Measurements from ENCODE around the gene HNRNPUL1. TPM values are rescaled to one million over a fixed set of nuclear protein-coding genes. Genes with fewer than 3 reads are reported as not detected.

The HNRNPUL1 gene
- total RNA-seq, 1 donor from 2014 or later, result 256 TPM

DNA sequence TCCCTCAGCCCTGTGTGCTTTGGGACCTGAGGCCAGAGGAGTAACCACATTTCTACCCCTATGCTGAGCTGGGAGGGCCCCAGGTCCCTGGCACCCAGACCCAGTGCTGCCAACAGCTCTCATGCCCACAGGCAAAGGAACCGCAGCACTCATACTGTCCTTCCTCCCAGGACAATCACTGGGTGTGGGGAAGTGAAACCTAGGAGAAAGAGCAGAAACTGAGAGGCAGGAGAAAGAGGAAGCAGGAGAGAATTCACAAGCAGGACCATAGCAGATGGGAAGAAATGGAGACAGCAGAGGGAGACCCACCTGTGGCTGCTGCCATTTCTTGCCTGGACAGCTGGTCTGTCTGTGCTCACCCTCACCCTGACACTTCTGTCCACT lies 64.7 kb downstream of the HNRNPUL1 start:
- Mint-ChIP-seq H3K27me3 (peaks cover 11% of the 10 kb centered on the region), H3K27ac (no peak overlapping the region), H3K9me3 (ENCODE audit: low read depth) (no peaks in the 10 kb centered on the region), H3K4me1 (ENCODE audit: low read depth) (peaks cover 25% of the 10 kb centered on the region), H3K36me3 (ENCODE audit: insufficient read depth) (no peaks in the 10 kb centered on the region), H3K4me3 (ENCODE audit: low read depth) (no peak overlapping the region)
- DNase-seq (ENCODE audit: low spot score, unreplicated experiment), result no peak
- TF ChIP-seq, protein P1, sequence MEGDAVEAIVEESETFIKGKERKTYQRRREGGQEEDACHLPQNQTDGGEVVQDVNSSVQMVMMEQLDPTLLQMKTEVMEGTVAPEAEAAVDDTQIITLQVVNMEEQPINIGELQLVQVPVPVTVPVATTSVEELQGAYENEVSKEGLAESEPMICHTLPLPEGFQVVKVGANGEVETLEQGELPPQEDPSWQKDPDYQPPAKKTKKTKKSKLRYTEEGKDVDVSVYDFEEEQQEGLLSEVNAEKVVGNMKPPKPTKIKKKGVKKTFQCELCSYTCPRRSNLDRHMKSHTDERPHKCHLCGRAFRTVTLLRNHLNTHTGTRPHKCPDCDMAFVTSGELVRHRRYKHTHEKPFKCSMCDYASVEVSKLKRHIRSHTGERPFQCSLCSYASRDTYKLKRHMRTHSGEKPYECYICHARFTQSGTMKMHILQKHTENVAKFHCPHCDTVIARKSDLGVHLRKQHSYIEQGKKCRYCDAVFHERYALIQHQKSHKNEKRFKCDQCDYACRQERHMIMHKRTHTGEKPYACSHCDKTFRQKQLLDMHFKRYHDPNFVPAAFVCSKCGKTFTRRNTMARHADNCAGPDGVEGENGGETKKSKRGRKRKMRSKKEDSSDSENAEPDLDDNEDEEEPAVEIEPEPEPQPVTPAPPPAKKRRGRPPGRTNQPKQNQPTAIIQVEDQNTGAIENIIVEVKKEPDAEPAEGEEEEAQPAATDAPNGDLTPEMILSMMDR (IDR thresholded peaks at IDR 0.05; ENCODE audit: unreplicated experiment), result no peak

DNA sequence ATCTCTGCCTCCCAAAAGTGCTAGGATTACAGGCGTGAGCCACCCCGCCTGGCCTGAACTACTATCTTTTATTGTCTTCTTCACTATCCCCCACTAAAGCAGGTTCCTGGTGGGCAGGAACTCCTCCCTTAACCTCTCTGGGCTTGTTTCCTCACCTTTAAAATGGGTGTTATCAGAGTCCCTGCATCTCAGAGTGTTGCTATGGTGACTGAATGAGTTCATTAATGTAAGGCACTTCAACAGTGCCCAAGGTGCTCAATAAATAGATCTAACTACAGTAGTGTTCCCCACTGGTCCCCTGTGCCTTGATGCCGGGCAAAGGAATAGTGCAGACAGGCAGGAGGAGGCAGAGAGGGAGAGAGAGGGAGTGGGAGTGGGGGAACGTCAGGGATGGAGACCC lies 66.3 kb downstream of the HNRNPUL1 start:
- H3K4me3 Mint-ChIP-seq (ENCODE audit: low read depth), result no peak overlapping the region
- no peak overlapping the region for H3K27ac Mint-ChIP-seq
- peaks cover 11% of the 10 kb centered on the region for H3K4me1 Mint-ChIP-seq (ENCODE audit: low read depth)
- H3K27me3 Mint-ChIP-seq, result peaks cover 11% of the 10 kb centered on the region
- no peaks in the 10 kb centered on the region for H3K36me3 Mint-ChIP-seq (ENCODE audit: insufficient read depth)
- TF ChIP-seq, protein P1 (IDR thresholded peaks at IDR 0.05; ENCODE audit: unreplicated experiment), result no peak
- no peaks in the 10 kb centered on the region for H3K9me3 Mint-ChIP-seq (ENCODE audit: low read depth)
- no peak for DNase-seq (ENCODE audit: low spot score, unreplicated experiment)

DNA sequence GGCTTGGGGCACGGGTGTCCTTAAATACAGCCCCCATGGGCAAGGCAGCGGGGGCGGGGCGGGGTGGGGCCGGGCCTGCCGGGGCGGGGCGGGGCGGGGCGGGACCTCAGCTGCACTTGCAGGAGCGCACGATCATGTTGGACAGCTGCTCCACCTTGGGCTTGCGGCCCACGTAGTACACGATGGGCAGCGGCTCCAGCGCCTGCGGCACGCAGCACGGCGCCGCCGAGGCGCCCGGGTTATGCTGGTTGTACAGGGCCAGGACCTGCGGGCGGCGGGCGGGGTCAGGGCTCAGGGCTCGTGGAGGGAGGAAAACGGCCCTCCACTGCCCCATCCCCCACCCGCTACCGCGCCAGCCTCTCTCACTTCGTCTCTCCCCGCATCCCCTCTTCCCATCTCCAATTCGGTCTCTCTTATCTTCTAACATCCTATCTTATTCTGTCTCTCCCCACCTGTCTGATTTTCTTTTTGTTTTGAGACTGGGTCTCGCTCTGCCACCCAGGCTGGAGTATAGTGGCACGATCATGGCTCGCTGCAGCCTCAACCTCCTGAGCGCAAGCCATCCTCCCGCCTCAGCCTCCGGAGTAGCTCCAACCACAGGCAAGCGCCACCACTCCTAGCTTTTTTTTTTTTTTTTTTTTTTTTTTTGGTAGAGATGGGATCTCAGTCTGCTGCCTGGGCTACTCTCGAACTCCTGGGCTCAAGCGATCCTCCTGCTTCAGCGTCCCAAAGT lies 66.9 kb downstream of the HNRNPUL1 start:
- TF ChIP-seq, protein P1 (IDR thresholded peaks at IDR 0.05; ENCODE audit: unreplicated experiment), result no peak
- Mint-ChIP-seq H3K9me3 (ENCODE audit: low read depth) (no peaks in the 10 kb centered on the region), H3K4me1 (ENCODE audit: low read depth) (peaks cover 9% of the 10 kb centered on the region), H3K36me3 (ENCODE audit: insufficient read depth) (no peaks in the 10 kb centered on the region), H3K4me3 (ENCODE audit: low read depth) (no peak overlapping the region), H3K27me3 (peaks cover 11% of the 10 kb centered on the region), H3K27ac (no peak overlapping the region)
- no peak for DNase-seq (ENCODE audit: low spot score, unreplicated experiment)

DNA sequence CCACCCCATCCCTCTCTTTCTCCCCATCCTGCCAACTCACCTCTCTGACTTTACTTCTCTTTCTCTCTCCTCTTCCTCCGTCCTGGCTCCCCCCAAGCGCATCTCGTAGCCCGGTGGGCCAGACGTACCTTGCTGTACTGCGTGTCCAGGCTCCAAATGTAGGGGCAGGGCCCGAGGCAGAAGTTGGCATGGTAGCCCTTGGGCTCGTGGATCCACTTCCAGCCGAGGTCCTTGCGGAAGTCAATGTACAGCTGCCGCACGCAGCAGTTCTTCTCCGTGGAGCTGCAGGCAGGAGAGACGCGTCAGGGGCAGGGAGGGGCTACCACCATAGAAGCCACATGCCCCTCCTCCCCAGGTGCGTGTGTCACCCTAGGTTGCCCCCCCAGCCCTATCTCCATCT lies 67.8 kb downstream of the HNRNPUL1 start:
- no peaks in the 10 kb centered on the region for H3K36me3 Mint-ChIP-seq (ENCODE audit: insufficient read depth)
- H3K27me3 Mint-ChIP-seq, result peaks cover 5% of the 10 kb centered on the region
- H3K4me3 Mint-ChIP-seq (ENCODE audit: low read depth), result no peak overlapping the region
- no peak for DNase-seq (ENCODE audit: low spot score, unreplicated experiment)
- peaks cover 4% of the 10 kb centered on the region for H3K4me1 Mint-ChIP-seq (ENCODE audit: low read depth)
- TF ChIP-seq, protein P1 (IDR thresholded peaks at IDR 0.05; ENCODE audit: unreplicated experiment), result no peak
- no peak overlapping the region for H3K27ac Mint-ChIP-seq
- no peaks in the 10 kb centered on the region for H3K9me3 Mint-ChIP-seq (ENCODE audit: low read depth)

DNA sequence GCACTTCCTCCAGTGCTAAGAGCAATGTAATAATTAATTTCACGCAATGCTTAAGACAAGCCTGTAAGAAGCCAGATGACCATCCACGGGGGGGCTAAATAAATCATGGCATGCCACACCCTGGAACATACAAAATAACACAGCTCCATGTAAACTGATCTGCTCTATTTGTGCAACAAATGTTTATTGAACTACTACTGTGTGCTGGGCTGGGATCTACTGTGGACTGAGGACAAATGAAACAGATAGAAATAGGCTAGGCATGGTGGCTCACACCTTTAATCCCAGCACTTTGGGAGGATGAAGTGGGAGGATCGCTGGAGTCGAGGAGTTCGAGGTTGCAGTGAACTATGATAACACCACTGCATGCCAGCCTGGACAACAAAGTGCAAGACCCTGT lies 68.3 kb downstream of the HNRNPUL1 start:
- TF ChIP-seq, protein P1 (IDR thresholded peaks at IDR 0.05; ENCODE audit: unreplicated experiment), result no peak
- Mint-ChIP-seq H3K27ac (no peak overlapping the region), H3K27me3 (peaks cover 3% of the 10 kb centered on the region), H3K36me3 (ENCODE audit: insufficient read depth) (no peaks in the 10 kb centered on the region), H3K4me3 (ENCODE audit: low read depth) (no peak overlapping the region), H3K9me3 (ENCODE audit: low read depth) (no peaks in the 10 kb centered on the region), H3K4me1 (ENCODE audit: low read depth) (peaks cover 2% of the 10 kb centered on the region)
- DNase-seq (ENCODE audit: low spot score, unreplicated experiment), result no peak

All from progenitor cell of endocrine pancreas (in vitro differentiated cells).